ENCODE measurements around the gene MAGOH.
A peak's percentile ranks its signal among the peaks of the same experiment; 100 is the strongest.

Gene MAGOH

GRCh38 chr1:53187401-53187800 lies 50.9 kb downstream of the MAGOH start:
- TF ChIP-seq CTCF (IDR thresholded peaks at IDR 0.05): no peak

- TF ChIP-seq CTCF (IDR thresholded peaks at IDR 0.05): no peak
Observed at GRCh38 chr1:53186533-53186932, 51.8 kb downstream of the MAGOH start.

- TF ChIP-seq CTCF (IDR thresholded peaks at IDR 0.05): no peak
Observed at GRCh38 chr1:53183095-53183990, 55.0 kb downstream of the MAGOH start.

GRCh38 chr1:53182716-53183094 lies 55.6 kb downstream of the MAGOH start:
- TF ChIP-seq CTCF (IDR thresholded peaks at IDR 0.05): no peak

- peak; percentile 85 for TF ChIP-seq CTCF (IDR thresholded peaks at IDR 0.05)
Observed at GRCh38 chr1:53182111-53182593, 56.2 kb downstream of the MAGOH start.

- no peak for TF ChIP-seq CTCF (IDR thresholded peaks at IDR 0.05)
Observed at GRCh38 chr1:53180951-53181350, 57.4 kb downstream of the MAGOH start.

GRCh38 chr1:53180226-53180625 lies 58.1 kb downstream of the MAGOH start:
- no peak for TF ChIP-seq CTCF (IDR thresholded peaks at IDR 0.05)
